GM21528 (cell line): ENCODE data around the gene PDZRN4.
"Not testable (repeated sequence)": the region's sequence is repeated elsewhere in the genome, so short reads cannot be mapped to it uniquely, and the experiment has no call there.

ENCODE experiments used
- ATAC-seq: cut with Tn5 transposase; IDR thresholded peaks from one replicate; pipeline ENCODE4 v1.9.1; 2021; ENCODE audit warnings: mild to moderate bottlenecking, moderate library complexity; ENCODE audit not compliant: unreplicated experiment, low FRiP score

Gene PDZRN4

GRCh38 chr12:41213107-41213506 is 25.0 kb downstream of the PDZRN4 start:
- ATAC-seq, result no peak

GRCh38 chr12:41213648-41214047 is 25.5 kb downstream of the PDZRN4 start:
- no peak for ATAC-seq

- ATAC-seq, result no peak
Measured at GRCh38 chr12:41217727-41218126, 29.6 kb downstream of the PDZRN4 start.

- ATAC-seq, result no peak
Measured at GRCh38 chr12:41220931-41221330, 32.8 kb downstream of the PDZRN4 start.

- ATAC-seq, result no peak
Measured at GRCh38 chr12:41221491-41221890, 33.4 kb downstream of the PDZRN4 start.

GRCh38 chr12:41223600-41223999 is 35.5 kb downstream of the PDZRN4 start:
- ATAC-seq, result no peak

GRCh38 chr12:41224066-41224465 is 35.9 kb downstream of the PDZRN4 start:
- no peak for ATAC-seq

GRCh38 chr12:41225179-41225578 is 37.1 kb downstream of the PDZRN4 start:
- ATAC-seq, result no peak

GRCh38 chr12:41228066-41228820 is 40.1 kb downstream of the PDZRN4 start:
- ATAC-seq, result no peak

GRCh38 chr12:41230756-41231155 is 42.6 kb downstream of the PDZRN4 start:
- ATAC-seq, result no peak

GRCh38 chr12:41234692-41235091 is 46.6 kb downstream of the PDZRN4 start:
- no peak for ATAC-seq

GRCh38 chr12:41242603-41243002 is 54.5 kb downstream of the PDZRN4 start:
- ATAC-seq, result no peak

GRCh38 chr12:41248391-41248790 is 60.3 kb downstream of the PDZRN4 start:
- ATAC-seq, result no peak

GRCh38 chr12:41250748-41251147 is 62.6 kb downstream of the PDZRN4 start:
- ATAC-seq, result no peak

GRCh38 chr12:41254004-41254914 is 66.1 kb downstream of the PDZRN4 start:
- ATAC-seq, result no peak

GRCh38 chr12:41263196-41263595 is 75.1 kb downstream of the PDZRN4 start:
- not testable (repeated sequence) for ATAC-seq

- no peak for ATAC-seq
Measured at GRCh38 chr12:41264281-41264680, 76.2 kb downstream of the PDZRN4 start.

GRCh38 chr12:41269056-41269455 is 80.9 kb downstream of the PDZRN4 start:
- ATAC-seq, result no peak

GRCh38 chr12:41271489-41271888 is 83.4 kb downstream of the PDZRN4 start:
- no peak for ATAC-seq

GRCh38 chr12:41274643-41275042 is 86.5 kb downstream of the PDZRN4 start:
- no peak for ATAC-seq

- no peak for ATAC-seq
Measured at GRCh38 chr12:41277100-41277945, 89.2 kb downstream of the PDZRN4 start.
